Measurements from ENCODE around the gene ATG4B.
"Not testable (repeated sequence)": the region's sequence is repeated elsewhere in the genome, so short reads cannot be mapped to it uniquely, and the experiment has no call there.

The ATG4B gene

GRCh38 chr2:241640165-241640795 lies 2.8 kb downstream of the ATG4B start:
- DNase-seq (ENCODE audit: low spot score) = no peak

- DNase-seq (ENCODE audit: low spot score) = no peak
Measured at GRCh38 chr2:241641631-241642030, 4.1 kb downstream of the ATG4B start.

GRCh38 chr2:241645056-241645914 lies 7.8 kb downstream of the ATG4B start:
- no peak for DNase-seq (ENCODE audit: low spot score)

- DNase-seq (ENCODE audit: low spot score) = no peak
Measured at GRCh38 chr2:241645915-241646645, 8.6 kb downstream of the ATG4B start.

- DNase-seq (ENCODE audit: low spot score) = no peak
Measured at GRCh38 chr2:241648453-241648852, 11.0 kb downstream of the ATG4B start.

DNA sequence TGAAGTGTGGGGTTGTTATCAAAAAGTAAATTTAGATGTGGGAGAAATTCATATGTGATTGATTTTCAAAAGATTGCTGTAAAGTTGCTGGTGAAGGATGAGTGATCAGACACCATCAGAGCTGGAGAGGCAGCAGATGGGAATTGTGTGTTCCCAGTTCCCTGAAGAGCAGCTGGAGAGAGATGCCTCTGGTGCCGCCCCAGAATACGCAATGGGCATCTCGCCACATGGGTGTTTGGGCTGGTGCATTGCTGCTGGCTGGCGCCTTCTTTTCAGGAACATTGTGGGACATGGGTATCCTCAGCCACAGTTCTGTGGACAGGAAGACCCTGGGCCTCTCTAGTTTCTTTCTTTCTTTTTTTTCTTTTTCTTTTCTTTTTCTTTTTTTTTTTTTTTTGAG lies 11.9 kb downstream of the ATG4B start:
- DNase-seq (ENCODE audit: low spot score) = no peak

- DNase-seq (ENCODE audit: low spot score) = no peak
Measured at GRCh38 chr2:241649927-241650326, 12.4 kb downstream of the ATG4B start.

- DNase-seq (ENCODE audit: low spot score) = no peak
Measured at GRCh38 chr2:241652142-241652541, 14.6 kb downstream of the ATG4B start.

DNA sequence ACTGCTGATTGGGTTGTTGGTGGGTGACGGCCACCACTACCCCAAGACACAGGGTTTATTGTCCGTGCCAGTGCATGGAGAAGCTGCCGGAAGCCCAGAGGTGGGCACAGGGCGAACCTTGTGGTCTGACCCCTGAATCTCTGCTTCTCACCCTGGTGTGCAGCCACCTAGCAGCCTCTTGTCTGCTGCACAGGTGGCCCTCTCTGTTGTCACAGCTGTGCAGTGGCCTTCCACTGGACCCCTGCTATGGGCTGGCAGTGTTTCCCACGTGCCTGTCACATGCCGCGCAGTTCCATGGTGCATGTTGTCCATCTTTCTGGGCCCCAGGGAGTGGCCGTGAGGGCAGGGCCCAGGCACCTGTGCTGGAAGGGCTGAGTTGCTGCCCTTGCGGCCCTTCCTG lies 15.2 kb downstream of the ATG4B start:
- DNase-seq (ENCODE audit: low spot score) = no peak

- no peak for DNase-seq (ENCODE audit: low spot score)
Measured at GRCh38 chr2:241653210-241653750, 15.8 kb downstream of the ATG4B start.

DNA sequence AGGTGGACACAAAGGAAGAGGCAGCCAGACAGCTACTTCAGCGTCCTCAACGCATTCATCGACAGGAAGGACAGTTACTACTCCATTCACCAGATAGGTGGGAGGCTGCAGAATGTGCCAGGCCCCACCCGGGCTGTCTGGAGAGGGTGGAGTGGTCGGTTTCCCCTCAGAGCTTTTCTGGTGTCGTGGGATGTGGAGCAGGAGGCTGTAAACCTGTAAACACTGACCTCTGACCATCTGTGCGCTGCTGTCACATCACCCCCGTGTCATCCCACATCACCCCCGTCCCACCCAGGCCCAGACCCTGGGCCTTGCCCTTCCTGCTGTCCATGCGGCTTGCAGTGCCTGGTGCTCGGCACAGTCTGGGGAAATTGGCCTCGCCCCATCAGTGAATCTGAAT lies 17.1 kb downstream of the ATG4B start:
- no peak for DNase-seq (ENCODE audit: low spot score)

GRCh38 chr2:241655516-241656189 lies 18.2 kb downstream of the ATG4B start:
- no peak for DNase-seq (ENCODE audit: low spot score)

DNA sequence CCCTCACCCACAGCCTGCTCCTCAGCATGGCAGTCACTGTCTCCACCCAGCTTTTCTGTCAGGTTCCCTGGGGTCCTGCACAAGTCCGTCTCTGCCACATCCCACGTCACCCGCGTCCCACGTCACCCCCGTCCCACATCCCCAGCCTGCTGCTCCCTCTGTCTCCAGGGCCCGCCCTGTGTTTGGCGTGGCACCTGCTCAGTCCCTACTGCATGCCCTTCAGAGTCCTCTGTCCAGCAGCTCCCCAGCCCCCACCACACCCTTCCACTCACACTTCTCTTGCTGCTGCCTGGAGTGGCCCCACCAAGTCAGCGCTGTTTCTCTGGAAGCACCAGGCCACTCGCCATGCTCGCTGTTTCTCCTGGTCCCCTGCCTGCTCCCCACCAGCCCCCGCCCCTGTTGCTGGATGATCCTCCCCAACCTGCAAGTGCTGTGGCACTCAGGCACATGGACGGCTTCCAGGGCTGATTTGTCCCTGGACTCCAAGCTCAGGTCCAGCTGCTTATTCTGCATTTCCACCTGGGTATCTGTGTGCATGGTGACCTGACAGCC lies 18.8 kb downstream of the ATG4B start:
- DNase-seq (ENCODE audit: low spot score) = no peak

- DNase-seq (ENCODE audit: low spot score) = no peak
Measured at GRCh38 chr2:241657786-241658254, 20.3 kb downstream of the ATG4B start.

DNA sequence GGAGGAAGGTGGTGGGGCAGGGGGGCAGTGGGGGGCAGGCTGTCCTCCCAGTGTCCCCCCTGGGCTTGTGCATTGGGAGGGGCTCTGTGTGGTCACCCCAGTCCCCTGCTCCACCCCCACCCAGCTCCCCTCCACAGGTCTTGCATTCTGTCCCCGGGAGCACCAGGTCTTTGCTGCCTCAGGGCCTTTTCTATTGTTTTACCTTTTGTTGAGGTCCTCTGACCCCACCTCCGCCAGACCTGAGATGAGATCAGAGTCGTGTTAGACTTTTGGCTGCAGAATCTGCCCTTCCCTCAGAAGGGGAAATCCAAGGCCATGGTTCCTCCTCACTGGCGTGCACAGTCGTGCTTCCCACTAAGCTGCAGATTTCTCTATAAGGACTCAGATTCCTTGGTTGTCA lies 20.8 kb downstream of the ATG4B start:
- DNase-seq (ENCODE audit: low spot score) = no peak

DNA sequence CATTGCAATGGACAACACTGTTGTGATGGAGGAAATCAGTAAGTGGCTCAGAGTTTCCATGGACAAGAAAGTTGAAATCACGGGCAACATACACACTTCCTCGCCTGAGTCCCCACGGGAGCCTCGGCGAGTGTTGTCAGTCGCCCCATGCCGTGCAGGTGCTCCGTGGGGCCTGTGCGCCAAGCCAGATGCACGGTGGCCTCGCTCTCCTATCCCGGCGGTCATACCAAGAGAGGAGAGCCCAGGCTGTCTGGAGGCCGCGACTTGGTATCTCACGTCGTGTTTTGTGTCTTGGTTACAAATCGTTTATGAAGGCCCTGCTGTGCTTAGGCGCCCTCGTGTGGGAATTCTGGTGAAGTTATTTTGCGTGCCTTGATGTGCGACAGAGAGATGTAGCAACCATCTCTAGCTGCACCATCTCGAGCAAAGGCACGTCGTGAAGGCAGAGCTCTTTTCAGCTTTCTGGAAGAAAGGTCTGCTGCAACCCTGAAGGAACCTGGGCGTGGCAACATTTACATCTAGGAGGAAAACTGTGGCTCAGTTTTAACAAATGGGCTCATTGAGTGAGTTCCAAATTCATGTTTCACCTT lies 21.8 kb downstream of the ATG4B start:
- peak; percentile 59 for DNase-seq (ENCODE audit: low spot score)

GRCh38 chr2:241660593-241661213 lies 23.2 kb downstream of the ATG4B start:
- DNase-seq (ENCODE audit: low spot score) = no peak

- DNase-seq (ENCODE audit: low spot score) = not testable (repeated sequence)
Measured at GRCh38 chr2:241662731-241663130, 25.2 kb downstream of the ATG4B start.

- DNase-seq (ENCODE audit: low spot score) = no peak
Measured at GRCh38 chr2:241665731-241666440, 28.4 kb downstream of the ATG4B start.
